HFF-Myc (cell line): ENCODE results near the gene CYBA.
"Not testable (repeated sequence)": the region's sequence is repeated elsewhere in the genome, so short reads cannot be mapped to it uniquely, and the experiment has no call there.

Source experiments
- DNase-seq: peaks from one replicate; pipeline ENCODE4 v3.0.0-alpha.2; 2011; ENCODE audit warnings: low read depth; ENCODE audit errors: extremely low read depth
- H3K4me3 ChIP-seq: replicated peaks from 2 replicates; pipeline ENCODE4 v1.5.1; 2011; ENCODE audit warnings: low read depth, mild to moderate bottlenecking, control low read depth, low read length
- TF ChIP-seq, protein P1 (sequence below): IDR thresholded peaks from 2 replicates; pipeline ENCODE4 v1.5.1; 2012; ENCODE audit warnings: mild to moderate bottlenecking, low read depth, low read length, control low read depth; ENCODE audit errors: missing control alignments

Gene CYBA

GRCh38 chr16:88671806-88672205 lies 21.0 kb upstream of the CYBA start:
- no peak for DNase-seq
- TF ChIP-seq, protein P1, sequence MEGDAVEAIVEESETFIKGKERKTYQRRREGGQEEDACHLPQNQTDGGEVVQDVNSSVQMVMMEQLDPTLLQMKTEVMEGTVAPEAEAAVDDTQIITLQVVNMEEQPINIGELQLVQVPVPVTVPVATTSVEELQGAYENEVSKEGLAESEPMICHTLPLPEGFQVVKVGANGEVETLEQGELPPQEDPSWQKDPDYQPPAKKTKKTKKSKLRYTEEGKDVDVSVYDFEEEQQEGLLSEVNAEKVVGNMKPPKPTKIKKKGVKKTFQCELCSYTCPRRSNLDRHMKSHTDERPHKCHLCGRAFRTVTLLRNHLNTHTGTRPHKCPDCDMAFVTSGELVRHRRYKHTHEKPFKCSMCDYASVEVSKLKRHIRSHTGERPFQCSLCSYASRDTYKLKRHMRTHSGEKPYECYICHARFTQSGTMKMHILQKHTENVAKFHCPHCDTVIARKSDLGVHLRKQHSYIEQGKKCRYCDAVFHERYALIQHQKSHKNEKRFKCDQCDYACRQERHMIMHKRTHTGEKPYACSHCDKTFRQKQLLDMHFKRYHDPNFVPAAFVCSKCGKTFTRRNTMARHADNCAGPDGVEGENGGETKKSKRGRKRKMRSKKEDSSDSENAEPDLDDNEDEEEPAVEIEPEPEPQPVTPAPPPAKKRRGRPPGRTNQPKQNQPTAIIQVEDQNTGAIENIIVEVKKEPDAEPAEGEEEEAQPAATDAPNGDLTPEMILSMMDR: no peak
- H3K4me3 ChIP-seq: no peak overlapping the region

GRCh38 chr16:88669980-88670379 lies 19.1 kb upstream of the CYBA start:
- no peak for DNase-seq
- no peak overlapping the region for H3K4me3 ChIP-seq
- TF ChIP-seq, protein P1: no peak

DNA sequence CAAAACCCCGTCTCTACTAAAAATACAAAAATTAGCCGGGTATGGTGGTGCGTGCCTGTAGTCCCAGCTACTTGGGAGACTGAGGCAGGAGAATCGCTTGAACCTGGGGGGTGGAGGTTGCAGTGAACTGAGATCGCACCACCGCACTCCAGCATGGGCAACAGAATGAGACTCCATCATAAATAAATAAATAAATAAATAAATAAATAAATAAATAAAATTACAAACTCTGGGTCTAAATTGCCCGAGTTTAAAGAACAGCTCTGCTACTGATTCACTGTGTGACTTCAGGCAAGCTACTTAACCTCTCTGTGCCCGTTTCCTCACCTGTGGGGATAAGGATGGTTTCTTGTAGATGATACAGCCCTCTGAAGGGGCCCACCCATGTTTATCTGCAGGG lies 18.6 kb upstream of the CYBA start:
- H3K4me3 ChIP-seq, DNase-seq: not testable (repeated sequence)

GRCh38 chr16:88667461-88667860 lies 16.6 kb upstream of the CYBA start:
- no peak for DNase-seq
- TF ChIP-seq, protein P1: no peak
- no peak overlapping the region for H3K4me3 ChIP-seq

DNA sequence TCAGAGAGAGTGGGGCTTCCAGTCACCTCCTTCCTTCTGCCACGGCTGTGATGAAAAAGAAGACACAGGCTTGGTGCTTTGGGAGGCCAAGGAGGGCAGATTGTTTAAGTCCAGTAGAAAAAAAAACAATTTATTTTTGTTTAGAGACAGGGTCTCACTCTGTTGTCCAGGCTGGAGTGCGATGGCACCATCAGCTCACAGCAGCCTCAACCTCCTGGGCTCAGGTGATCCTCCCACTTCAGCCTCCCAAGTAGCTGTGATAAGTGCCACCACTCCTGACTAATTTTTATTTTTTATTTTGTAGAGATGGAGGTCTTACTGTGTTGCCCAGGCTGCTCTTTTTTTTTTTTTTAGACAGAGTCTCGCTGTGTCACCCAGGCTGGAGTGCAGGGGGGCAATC lies 14.7 kb upstream of the CYBA start:
- no peak for DNase-seq
- H3K4me3 ChIP-seq: no peak overlapping the region
- TF ChIP-seq, protein P1: no peak

GRCh38 chr16:88665148-88665547 lies 14.3 kb upstream of the CYBA start:
- TF ChIP-seq, protein P1: no peak
- H3K4me3 ChIP-seq: no peak overlapping the region
- DNase-seq: no peak

DNA sequence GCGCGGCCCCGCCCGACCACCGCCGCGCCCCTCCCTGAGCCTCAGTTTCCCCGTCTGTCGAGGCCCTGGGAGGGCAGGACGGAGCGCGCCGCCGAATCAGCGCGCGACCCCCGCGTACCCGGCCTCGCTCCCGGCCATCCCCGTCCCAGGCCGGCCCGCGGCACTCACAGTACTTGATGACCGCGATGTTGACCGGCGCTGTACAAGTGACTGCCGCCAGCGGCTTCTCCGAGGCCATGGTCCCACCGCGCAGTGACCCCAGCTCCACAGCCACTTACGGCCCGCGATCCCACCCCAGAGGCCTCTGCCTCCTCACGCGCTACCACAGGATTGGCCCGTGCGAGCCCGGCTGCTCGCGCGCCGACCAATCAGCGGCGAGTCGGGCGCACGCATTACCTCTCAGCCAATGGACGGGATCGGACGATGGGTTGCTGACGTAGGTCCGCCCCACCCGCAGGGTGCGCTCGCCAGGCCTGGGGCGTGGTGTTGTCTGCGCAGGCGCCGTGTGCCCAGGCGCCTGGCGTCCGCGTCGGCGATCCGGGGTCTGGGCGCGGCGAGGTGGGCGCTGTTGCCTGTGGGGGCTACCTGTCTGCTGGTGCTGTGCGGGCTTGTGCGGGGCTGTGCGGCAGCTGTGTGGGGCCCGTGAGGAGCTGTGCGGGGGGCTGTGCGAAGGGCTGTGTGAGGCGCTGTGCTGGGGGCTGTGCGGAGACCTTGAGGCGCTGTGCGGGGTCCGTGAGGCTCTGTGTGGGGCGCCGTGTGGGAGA lies 12.2 kb upstream of the CYBA start, which contains the start of gene MVD:
Gene MVD (minus strand): TSS at position 249 of the 764 bp plus-strand sequence. CDS start 11 bp downstream, at position 238.
- TF ChIP-seq, protein P1: peak; percentile 5
- peak within 1 kb of the TSS; percentile 83 for H3K4me3 ChIP-seq
- DNase-seq: peak; percentile 89
